ENCODE results near the gene RAB2B. TPM values are rescaled to one million over a fixed set of nuclear protein-coding genes. Genes with fewer than 3 reads are reported as not detected.

RAB2B gene
- total RNA-seq, 2 experiments from 2014 or later, result 18.2 to 19.8 TPM

GRCh38 chr14:21431126-21431525 is 45.6 kb downstream of the RAB2B start:
- ChIA-PET CTCF (interaction anchor here (1.0 to 2.1 kb wide), 3 partner anchors 15 to 25 kb away, joined by 3 to 6 read pairs (median 6); partner anchors contain the start of gene CHD8), POLR2A (interaction anchor here (0.9 to 1.7 kb wide), 2 partner anchors 18 to 67 kb away, joined by 4 to 8 read pairs; no protein-coding TSS in a partner anchor)
- H3K4me1 Mint-ChIP-seq (ENCODE audit: low read depth), result peaks cover 29% of the 10 kb centered on the region
- H3K27me3 Mint-ChIP-seq, result no peaks in the 10 kb centered on the region
- no peak overlapping the region for H3K27ac Mint-ChIP-seq
- H3K4me3 Mint-ChIP-seq, result no peak overlapping the region
- peaks cover 50% of the 10 kb centered on the region for H3K36me3 Mint-ChIP-seq (ENCODE audit: low read depth)
- DNase-seq (no peak), ATAC-seq (no peak)
- H3K9me3 Mint-ChIP-seq, result no peaks in the 10 kb centered on the region
- intact Hi-C loops (cut with micrococcal nuclease), result no loop called here
- no peak for TF ChIP-seq CTCF (IDR thresholded peaks at IDR 0.05)

GRCh38 chr14:21428930-21429329 is 47.8 kb downstream of the RAB2B start:
- intact Hi-C loops (cut with micrococcal nuclease), result no loop called here
- POLR2A ChIA-PET, result interaction anchor here (1.6 kb wide), 1 partner anchor 14 kb away, joined by 4 read pairs; no protein-coding TSS in a partner anchor
- Mint-ChIP-seq H3K36me3 (ENCODE audit: low read depth) (peaks cover 52% of the 10 kb centered on the region), H3K4me1 (ENCODE audit: low read depth) (peaks cover 12% of the 10 kb centered on the region), H3K27me3 (no peaks in the 10 kb centered on the region), H3K27ac (no peak overlapping the region), H3K4me3 (no peak overlapping the region), H3K9me3 (no peaks in the 10 kb centered on the region)
- ATAC-seq (no peak), DNase-seq (no peak)
- CTCF ChIA-PET, result no interaction called here
- TF ChIP-seq CTCF (IDR thresholded peaks at IDR 0.05), result no peak

GRCh38 chr14:21426692-21427091 is 50.1 kb downstream of the RAB2B start:
- no peak overlapping the region for H3K27ac Mint-ChIP-seq
- no peak for ATAC-seq
- CTCF ChIA-PET, result interaction anchor here (0.7 to 1.7 kb wide), 2 partner anchors 9 to 46 kb away, joined by 3 to 5 read pairs; no protein-coding TSS in a partner anchor
- DNase-seq, result no peak
- no peak overlapping the region for H3K4me3 Mint-ChIP-seq
- H3K36me3 Mint-ChIP-seq (ENCODE audit: low read depth), result peaks cover 55% of the 10 kb centered on the region
- H3K9me3 Mint-ChIP-seq, result no peaks in the 10 kb centered on the region
- intact Hi-C loops (cut with micrococcal nuclease), result no loop called here
- POLR2A ChIA-PET, result interaction anchor here (1.4 to 1.9 kb wide), 2 partner anchors 11 to 44 kb away, joined by 5 to 7 read pairs; no protein-coding TSS in a partner anchor
- no peak for TF ChIP-seq CTCF (IDR thresholded peaks at IDR 0.05)
- peaks cover 2% of the 10 kb centered on the region for H3K4me1 Mint-ChIP-seq (ENCODE audit: low read depth)
- no peaks in the 10 kb centered on the region for H3K27me3 Mint-ChIP-seq

GRCh38 chr14:21419528-21419927 is 57.2 kb downstream of the RAB2B start:
- CTCF ChIA-PET, result no interaction called here
- intact Hi-C loops (cut with micrococcal nuclease), result no loop called here
- peaks cover 33% of the 10 kb centered on the region for H3K36me3 Mint-ChIP-seq (ENCODE audit: low read depth)
- peaks cover 12% of the 10 kb centered on the region for H3K4me1 Mint-ChIP-seq (ENCODE audit: low read depth)
- no peaks in the 10 kb centered on the region for H3K27me3 Mint-ChIP-seq
- H3K4me3 Mint-ChIP-seq, result no peak overlapping the region
- POLR2A ChIA-PET, result no interaction called here
- no peak for TF ChIP-seq CTCF (IDR thresholded peaks at IDR 0.05)
- no peak overlapping the region for H3K27ac Mint-ChIP-seq
- no peaks in the 10 kb centered on the region for H3K9me3 Mint-ChIP-seq
- DNase-seq, result no peak
- ATAC-seq, result no peak

- Mint-ChIP-seq H3K4me1 (ENCODE audit: low read depth) (peaks cover 26% of the 10 kb centered on the region), H3K9me3 (no peaks in the 10 kb centered on the region), H3K27ac (peak overlapping the region; percentile 91), H3K4me3 (no peak overlapping the region), H3K36me3 (ENCODE audit: low read depth) (peaks cover 43% of the 10 kb centered on the region), H3K27me3 (no peaks in the 10 kb centered on the region)
- ChIA-PET CTCF (interaction anchor here (1.3 to 1.7 kb wide), 3 partner anchors 40 to 1154 kb away, joined by 3 read pairs; partner anchors contain the start of gene CHD8), POLR2A (interaction anchor here (0.6 to 2.3 kb wide), 8 partner anchors 9 to 441 kb away, joined by 3 to 9 read pairs (median 3); partner anchors contain the start of gene CHD8)
- intact Hi-C loops (cut with micrococcal nuclease), result no loop called here
- no peak for ATAC-seq
- TF ChIP-seq CTCF (IDR thresholded peaks at IDR 0.05), result no peak
- no peak for DNase-seq
These were observed 61.4 kb downstream of the RAB2B start for GRCh38 chr14:21415329-21415728.

All from activated CD8-positive, alpha-beta T cell treated with anti-CD3 and anti-CD28 coated beads for 36 hours (primary cell).